ENCODE data around the gene FOXP4.
"Not testable (repeated sequence)": the region's sequence is repeated elsewhere in the genome, so short reads cannot be mapped to it uniquely, and the experiment has no call there.

The FOXP4 gene

GRCh38 chr6:41596807-41597206, 50.6 kb downstream of the FOXP4 start:
- no peak for DNase-seq (ENCODE audit: low read depth in 2 of 3, low spot score in 2 of 3)

- no peak for DNase-seq (ENCODE audit: low read depth in 2 of 3, low spot score in 2 of 3)
Observed at GRCh38 chr6:41597246-41598000, 51.2 kb downstream of the FOXP4 start.

GRCh38 chr6:41598670-41599014, 52.5 kb downstream of the FOXP4 start:
- DNase-seq (ENCODE audit: low read depth in 2 of 3, low spot score in 2 of 3): no peak

- DNase-seq (ENCODE audit: low read depth in 2 of 3, low spot score in 2 of 3): no peak
Observed at GRCh38 chr6:41599015-41599851, 53.1 kb downstream of the FOXP4 start.

- DNase-seq (ENCODE audit: low read depth in 2 of 3, low spot score in 2 of 3): no peak
Observed at GRCh38 chr6:41599852-41600445, 53.8 kb downstream of the FOXP4 start.

- no peak for DNase-seq (ENCODE audit: low read depth in 2 of 3, low spot score in 2 of 3)
Observed at GRCh38 chr6:41600499-41601247, 54.5 kb downstream of the FOXP4 start.

- DNase-seq (ENCODE audit: low read depth in 2 of 3, low spot score in 2 of 3): no peak
Observed at GRCh38 chr6:41601248-41601549, 55.0 kb downstream of the FOXP4 start.

- no peak for DNase-seq (ENCODE audit: low read depth in 2 of 3, low spot score in 2 of 3)
Observed at GRCh38 chr6:41602422-41602743, 56.2 kb downstream of the FOXP4 start.

GRCh38 chr6:41602864-41603608, 56.9 kb downstream of the FOXP4 start:
- DNase-seq (ENCODE audit: low read depth in 2 of 3, low spot score in 2 of 3): peak; percentile 25 to 62 (median 41)

GRCh38 chr6:41604006-41604405, 57.8 kb downstream of the FOXP4 start:
- DNase-seq (ENCODE audit: low read depth in 2 of 3, low spot score in 2 of 3): no peak

- no peak for DNase-seq (ENCODE audit: low read depth in 2 of 3, low spot score in 2 of 3)
Observed at GRCh38 chr6:41605649-41606048, 59.5 kb downstream of the FOXP4 start.

- DNase-seq (ENCODE audit: low read depth in 2 of 3, low spot score in 2 of 3): no peak
Observed at GRCh38 chr6:41607036-41607435, 60.9 kb downstream of the FOXP4 start.

- no peak for DNase-seq (ENCODE audit: low read depth in 2 of 3, low spot score in 2 of 3)
Observed at GRCh38 chr6:41607736-41608135, 61.6 kb downstream of the FOXP4 start.

GRCh38 chr6:41608443-41609151, 62.4 kb downstream of the FOXP4 start:
- no peak for DNase-seq (ENCODE audit: low read depth in 2 of 3, low spot score in 2 of 3)

GRCh38 chr6:41614715-41615114, 68.5 kb downstream of the FOXP4 start:
- no peak for DNase-seq (ENCODE audit: low read depth in 2 of 3, low spot score in 2 of 3)

- no peak for DNase-seq (ENCODE audit: low read depth in 2 of 3, low spot score in 2 of 3)
Observed at GRCh38 chr6:41615311-41615710, 69.1 kb downstream of the FOXP4 start.

GRCh38 chr6:41618598-41618997, 72.4 kb downstream of the FOXP4 start:
- no peak for DNase-seq (ENCODE audit: low read depth in 2 of 3, low spot score in 2 of 3)

- not testable (repeated sequence) for DNase-seq (ENCODE audit: low read depth in 2 of 3, low spot score in 2 of 3)
Observed at GRCh38 chr6:41619193-41619592, 73.0 kb downstream of the FOXP4 start.

GRCh38 chr6:41621367-41621766, 75.2 kb downstream of the FOXP4 start:
- DNase-seq (ENCODE audit: low read depth in 2 of 3, low spot score in 2 of 3): no peak

- DNase-seq (ENCODE audit: low read depth in 2 of 3, low spot score in 2 of 3): no peak
Observed at GRCh38 chr6:41621802-41622201, 75.6 kb downstream of the FOXP4 start.
